Caco-2 (cell line): Measurements from ENCODE around the gene GPR4. TPM values are rescaled to one million over a fixed set of nuclear protein-coding genes. Genes with fewer than 3 reads are reported as not detected.

ENCODE experiments used
- BruUV-seq: library from RNA; stranded (reverse); fragments of 400-500 nt; replicated peaks from 2 replicates; lab custom pipeline; 2021; lab: Mats Ljungman, UMichigan
- CTCF ChIA-PET: fragments of 300-600 bp; sonication (Branson Sonifier 250); formaldehyde crosslinking; loops from one replicate; lab custom pipeline; 2022; ENCODE audit warnings: antibody characterized with exemption; lab: Charles Lee
- POLR2A ChIA-PET: fragments of 300-600 bp; sonication (Branson Sonifier 250); formaldehyde crosslinking; loops from one replicate; lab custom pipeline; 2022; ENCODE audit warnings: antibody characterized with exemption; lab: Charles Lee
- DNase-seq, 2 experiments: peaks; one replicate each; pipeline versions ENCODE4 v3.0.0 to v3.0.0-alpha.2; 2020 to 2022
- H3K27me3 ChIP-seq: replicated peaks from 2 replicates; pipeline ENCODE4 v1.6.0; 2011; ENCODE audit warnings: low read length; ENCODE audit not compliant: control insufficient read depth, insufficient read depth
- H3K36me3 ChIP-seq: 2 replicates; pipeline ENCODE4 v1.5.1; 2011; ENCODE audit warnings: low read length; ENCODE audit not compliant: control insufficient read depth, insufficient read depth
- H3K4me1 ChIP-seq: fragments of 250-450 bp; sonication (Bioruptor Pico); 2 replicates; pipeline ENCODE4 v1.5.1; 2020; ENCODE audit warnings: mild to moderate bottlenecking
- H3K4me3 ChIP-seq: 2 replicates; pipeline ENCODE4 v1.5.1; 2011; ENCODE audit warnings: low read depth, mild to moderate bottlenecking, control low read depth, low read length
- H3K9me3 ChIP-seq: fragments of 250-450 bp; sonication (Bioruptor Pico); 2 replicates; pipeline ENCODE4 v1.5.1; 2020; ENCODE audit warnings: mild to moderate bottlenecking, moderate library complexity
- H3K27ac Mint-ChIP-seq: one replicate; pipeline ENCODE4 v1.8.0; 2022; ENCODE audit warnings: mixed read lengths; ENCODE audit not compliant: unreplicated experiment
- H3K27me3 Mint-ChIP-seq: one replicate; pipeline ENCODE4 v1.8.0; 2022; ENCODE audit warnings: mixed read lengths; ENCODE audit not compliant: insufficient read depth, unreplicated experiment
- H3K36me3 Mint-ChIP-seq: one replicate; pipeline ENCODE4 v1.8.0; 2022; ENCODE audit warnings: mild to moderate bottlenecking, mixed read lengths; ENCODE audit not compliant: insufficient read depth, unreplicated experiment
- H3K4me1 Mint-ChIP-seq: one replicate; pipeline ENCODE4 v1.8.0; 2022; ENCODE audit warnings: low read depth, mixed read lengths; ENCODE audit not compliant: unreplicated experiment
- H3K4me3 Mint-ChIP-seq: one replicate; pipeline ENCODE4 v1.8.0; 2022; ENCODE audit warnings: mild to moderate bottlenecking, moderate library complexity, mixed read lengths; ENCODE audit not compliant: unreplicated experiment
- H3K9me3 Mint-ChIP-seq: one replicate; pipeline ENCODE4 v1.8.0; 2022; ENCODE audit warnings: mixed read lengths; ENCODE audit not compliant: unreplicated experiment
- intact Hi-C: fragments of 100-400 bp; cut with micrococcal nuclease; formaldehyde crosslinking; loops from one replicate; pipeline ENCODE4 v1.10.0; 2022; ENCODE audit not compliant: unreplicated experiment
- total RNA-seq: library from RNA; stranded (reverse); gene quantifications from 2 replicates; pipeline ENCODE4 v1.2.3, GENCODE V29; 2022
- TF ChIP-seq, protein P1 (sequence below), 2 experiments: fragments of 200-600 bp in 1 of 2; IDR thresholded peaks; 1 replicate in 1 of 2; 2 replicates in 1 of 2; pipeline versions ENCODE4 v1.5.1 to v1.8.0; 2011 to 2022; ENCODE audit warnings: antibody characterized with exemption in 1 of 2, control low read depth in 1 of 2, inconsistent platforms in 1 of 2, low read depth in 1 of 2, low read length in 1 of 2, mild to moderate bottlenecking in 1 of 2, moderate library complexity in 1 of 2; ENCODE audit not compliant: insufficient read depth in 1 of 2, severe bottlenecking in 1 of 2, unreplicated experiment in 1 of 2

GPR4 gene
- total RNA-seq, 1 experiment from 2014 or later, result not detected

- Histone ChIP-seq H3K4me1 (peaks cover 17% of the 10 kb centered on the region), H3K36me3 (no peaks in the 10 kb centered on the region), H3K27me3 (no peaks in the 10 kb centered on the region), H3K4me3 (peak overlapping the region; percentile 41), H3K9me3 (no peaks in the 10 kb centered on the region)
- Mint-ChIP-seq H3K27me3 (no peaks in the 10 kb centered on the region), H3K4me3 (peak overlapping the region; percentile 70), H3K4me1 (peaks cover 19% of the 10 kb centered on the region), H3K27ac (no peak overlapping the region), H3K9me3 (no peaks in the 10 kb centered on the region), H3K36me3 (peaks cover 26% of the 10 kb centered on the region)
- no peak for DNase-seq
- BruUV-seq, result no TSS peak
- CTCF ChIA-PET, result interaction anchor here (0.9 to 3.9 kb wide), 5 partner anchors 34 to 165 kb away, joined by 4 to 77 read pairs (median 50); no protein-coding TSS in a partner anchor
- intact Hi-C loops, result loop anchor here (1.0 to 10.0 kb wide), 2 partner anchors 121 to 149 kb away; partner anchors contain the start of genes PPM1N and RTN2
- TF ChIP-seq, protein P1, sequence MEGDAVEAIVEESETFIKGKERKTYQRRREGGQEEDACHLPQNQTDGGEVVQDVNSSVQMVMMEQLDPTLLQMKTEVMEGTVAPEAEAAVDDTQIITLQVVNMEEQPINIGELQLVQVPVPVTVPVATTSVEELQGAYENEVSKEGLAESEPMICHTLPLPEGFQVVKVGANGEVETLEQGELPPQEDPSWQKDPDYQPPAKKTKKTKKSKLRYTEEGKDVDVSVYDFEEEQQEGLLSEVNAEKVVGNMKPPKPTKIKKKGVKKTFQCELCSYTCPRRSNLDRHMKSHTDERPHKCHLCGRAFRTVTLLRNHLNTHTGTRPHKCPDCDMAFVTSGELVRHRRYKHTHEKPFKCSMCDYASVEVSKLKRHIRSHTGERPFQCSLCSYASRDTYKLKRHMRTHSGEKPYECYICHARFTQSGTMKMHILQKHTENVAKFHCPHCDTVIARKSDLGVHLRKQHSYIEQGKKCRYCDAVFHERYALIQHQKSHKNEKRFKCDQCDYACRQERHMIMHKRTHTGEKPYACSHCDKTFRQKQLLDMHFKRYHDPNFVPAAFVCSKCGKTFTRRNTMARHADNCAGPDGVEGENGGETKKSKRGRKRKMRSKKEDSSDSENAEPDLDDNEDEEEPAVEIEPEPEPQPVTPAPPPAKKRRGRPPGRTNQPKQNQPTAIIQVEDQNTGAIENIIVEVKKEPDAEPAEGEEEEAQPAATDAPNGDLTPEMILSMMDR (IDR thresholded peaks at IDR 0.05; ENCODE audit: insufficient read depth in 1 of 2, low read depth in 1 of 2, low read length in 1 of 2, severe bottlenecking in 1 of 2, unreplicated experiment in 1 of 2), result no peak
- POLR2A ChIA-PET, result interaction anchor here (0.9 kb wide), 1 partner anchor 48 kb away, joined by 4 read pairs; the partner anchor contains the start of gene QPCTL
Measured at GRCh38 chr19:45643927-45644771, 42.1 kb upstream of the GPR4 start.

DNA sequence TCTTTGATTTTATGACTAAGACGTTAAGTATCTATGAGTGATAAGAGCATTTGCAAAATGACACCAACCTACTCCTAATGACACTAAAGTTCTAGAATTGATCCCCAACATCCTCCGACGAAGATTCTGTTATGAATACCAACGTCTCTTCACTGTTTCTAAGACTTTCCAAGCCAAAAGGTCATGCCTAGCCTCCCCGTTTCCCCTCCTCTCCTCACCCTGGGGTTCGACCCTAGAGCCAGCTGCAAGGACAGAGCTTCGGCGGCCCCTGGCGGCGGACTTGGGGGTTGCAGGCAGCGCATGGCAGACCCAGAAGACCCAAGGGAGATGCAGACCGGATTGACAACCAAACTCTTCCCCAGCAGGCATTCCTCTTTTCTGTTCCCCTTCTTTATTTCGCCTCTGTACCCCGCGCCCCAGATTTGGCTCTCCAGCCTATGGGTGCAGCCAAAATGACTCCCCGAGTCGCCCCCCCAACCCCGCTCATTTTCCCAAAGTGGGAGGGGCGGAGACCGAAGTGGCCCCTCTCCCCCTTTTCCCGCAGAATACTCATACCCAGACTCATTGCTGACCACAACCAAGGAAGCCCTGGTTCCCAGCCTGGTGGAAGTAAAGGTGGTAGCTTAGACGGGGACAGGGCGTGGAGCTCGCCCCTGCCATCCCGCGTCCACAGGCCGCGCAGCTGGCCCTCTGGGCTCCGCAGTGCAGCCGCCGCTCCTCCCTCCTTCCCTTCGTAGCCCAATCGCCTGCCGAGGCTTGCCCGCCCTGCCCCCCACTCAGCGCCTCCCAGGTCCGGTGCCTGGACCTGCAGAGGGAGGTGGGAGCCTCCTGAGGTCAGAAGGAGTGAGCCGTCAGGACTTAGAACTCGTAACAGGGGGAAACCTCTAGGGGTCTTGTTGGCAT is 41.3 kb upstream of the GPR4 start:
- no peaks in the 10 kb centered on the region for H3K9me3 Mint-ChIP-seq
- H3K4me3 ChIP-seq, result peak overlapping the region; percentile 41
- H3K4me1 ChIP-seq, result peaks cover 20% of the 10 kb centered on the region
- TF ChIP-seq, protein P1 (IDR thresholded peaks at IDR 0.05; ENCODE audit: insufficient read depth in 1 of 2, low read depth in 1 of 2, low read length in 1 of 2, severe bottlenecking in 1 of 2, unreplicated experiment in 1 of 2), result peak; percentile 99
- no peaks in the 10 kb centered on the region for H3K27me3 Mint-ChIP-seq
- peak; percentile 91 to 95 for DNase-seq
- H3K36me3 ChIP-seq, result no peaks in the 10 kb centered on the region
- H3K9me3 ChIP-seq, result no peaks in the 10 kb centered on the region
- intact Hi-C loops, result loop anchor here (1.0 to 10.0 kb wide), 2 partner anchors 120 to 148 kb away; partner anchors contain the start of genes PPM1N and RTN2
- peaks cover 25% of the 10 kb centered on the region for H3K4me1 Mint-ChIP-seq
- peaks cover 26% of the 10 kb centered on the region for H3K36me3 Mint-ChIP-seq
- no peaks in the 10 kb centered on the region for H3K27me3 ChIP-seq
- CTCF ChIA-PET, result interaction anchor here (0.6 to 3.9 kb wide), 14 partner anchors 25 to 204 kb away, joined by 3 to 77 read pairs (median 10); partner anchors contain the start of genes GIPR, OPA3 and SIX5
- no TSS peak for BruUV-seq
- H3K4me3 Mint-ChIP-seq, result peak overlapping the region; percentile 70
- POLR2A ChIA-PET, result interaction anchor here (0.5 to 0.9 kb wide), 2 partner anchors 37 to 49 kb away, joined by 3 to 4 read pairs; partner anchors contain the start of gene QPCTL
- H3K27ac Mint-ChIP-seq, result no peak overlapping the region
